Astrocyte of the spinal cord (primary cell): Measurements from ENCODE around the gene MUC22.
"Not testable (repeated sequence)": the region's sequence is repeated elsewhere in the genome, so short reads cannot be mapped to it uniquely, and the experiment has no call there.

Experiments
- DNase-seq: peaks from one replicate; pipeline ENCODE4 v3.0.0; 2011; ENCODE audit warnings: low read depth, low spot score
- H3K4me3 ChIP-seq: 2 replicates; pipeline ENCODE4 v1.5.1; 2011; ENCODE audit warnings: low read depth, mild to moderate bottlenecking, low read length, moderate library complexity
- in situ Hi-C: cut with HindIII; loops from 2 replicates; pipeline ENCODE4 v1.10.0; 2017; ENCODE audit warnings: low sequenced_read_pairs
- TF ChIP-seq, protein P1 (sequence below): IDR thresholded peaks from 2 replicates; pipeline ENCODE4 v1.5.1; 2012; ENCODE audit warnings: low read depth, mild to moderate bottlenecking, low read length, inconsistent platforms

The MUC22 gene

DNA sequence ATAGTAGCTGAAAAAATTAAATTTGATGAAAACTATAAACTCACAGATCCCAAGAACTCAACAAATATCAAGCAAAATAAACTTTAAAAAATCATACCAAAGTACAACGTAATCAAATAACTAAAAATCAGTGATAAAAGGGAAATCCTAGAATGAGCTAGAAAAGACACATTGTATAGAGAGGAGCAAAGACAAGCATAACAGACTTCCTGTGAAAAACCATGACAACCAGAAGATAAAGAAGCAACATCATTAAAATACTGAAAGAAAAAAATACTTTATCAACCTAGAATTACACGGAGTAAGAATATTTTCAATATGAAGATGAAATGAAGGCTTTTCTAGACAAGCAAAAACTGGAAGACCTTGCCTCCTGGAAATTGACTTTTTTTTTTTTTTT lies 9.8 kb downstream of the MUC22 start:
- H3K4me3 ChIP-seq, result no peak overlapping the region
- DNase-seq, result no peak
- in situ Hi-C loops, result no loop called here

DNA sequence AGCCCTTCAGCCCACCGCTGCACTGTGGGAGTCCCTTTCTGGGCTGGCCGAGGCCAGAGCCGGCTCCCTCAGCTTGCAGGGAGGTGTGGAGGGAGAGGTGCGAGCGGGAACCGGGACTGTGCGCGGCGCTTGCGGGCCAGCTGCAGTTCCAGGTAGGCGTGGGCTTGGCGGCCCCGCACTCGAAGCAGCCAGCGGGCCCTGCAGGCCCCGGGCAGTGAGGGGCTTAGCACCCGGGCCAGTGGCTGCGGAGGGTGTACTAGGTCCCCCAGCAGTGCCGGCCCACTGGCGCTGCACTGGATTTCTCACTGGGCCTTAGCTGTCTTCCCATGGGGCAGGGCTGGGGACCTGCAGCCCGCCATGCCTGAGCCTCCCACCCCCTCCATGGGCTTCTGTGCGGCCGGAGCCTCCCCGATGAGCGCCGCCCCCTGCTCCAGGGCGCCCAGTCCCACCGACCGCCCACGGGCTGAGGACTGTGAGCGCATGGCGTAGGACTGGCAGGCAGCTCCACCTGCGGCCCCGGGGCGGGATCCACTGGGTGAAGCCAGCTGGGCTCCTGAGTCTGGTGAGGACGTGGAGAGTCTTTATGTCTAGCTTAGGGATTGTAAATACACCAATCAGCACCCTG lies 10.5 kb downstream of the MUC22 start:
- DNase-seq, in situ Hi-C loops, H3K4me3 ChIP-seq: not testable (repeated sequence)

More for the DNA sequence above, 9.8 kb downstream of the MUC22 start:
- TF ChIP-seq, protein P1, sequence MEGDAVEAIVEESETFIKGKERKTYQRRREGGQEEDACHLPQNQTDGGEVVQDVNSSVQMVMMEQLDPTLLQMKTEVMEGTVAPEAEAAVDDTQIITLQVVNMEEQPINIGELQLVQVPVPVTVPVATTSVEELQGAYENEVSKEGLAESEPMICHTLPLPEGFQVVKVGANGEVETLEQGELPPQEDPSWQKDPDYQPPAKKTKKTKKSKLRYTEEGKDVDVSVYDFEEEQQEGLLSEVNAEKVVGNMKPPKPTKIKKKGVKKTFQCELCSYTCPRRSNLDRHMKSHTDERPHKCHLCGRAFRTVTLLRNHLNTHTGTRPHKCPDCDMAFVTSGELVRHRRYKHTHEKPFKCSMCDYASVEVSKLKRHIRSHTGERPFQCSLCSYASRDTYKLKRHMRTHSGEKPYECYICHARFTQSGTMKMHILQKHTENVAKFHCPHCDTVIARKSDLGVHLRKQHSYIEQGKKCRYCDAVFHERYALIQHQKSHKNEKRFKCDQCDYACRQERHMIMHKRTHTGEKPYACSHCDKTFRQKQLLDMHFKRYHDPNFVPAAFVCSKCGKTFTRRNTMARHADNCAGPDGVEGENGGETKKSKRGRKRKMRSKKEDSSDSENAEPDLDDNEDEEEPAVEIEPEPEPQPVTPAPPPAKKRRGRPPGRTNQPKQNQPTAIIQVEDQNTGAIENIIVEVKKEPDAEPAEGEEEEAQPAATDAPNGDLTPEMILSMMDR, result no peak

DNA sequence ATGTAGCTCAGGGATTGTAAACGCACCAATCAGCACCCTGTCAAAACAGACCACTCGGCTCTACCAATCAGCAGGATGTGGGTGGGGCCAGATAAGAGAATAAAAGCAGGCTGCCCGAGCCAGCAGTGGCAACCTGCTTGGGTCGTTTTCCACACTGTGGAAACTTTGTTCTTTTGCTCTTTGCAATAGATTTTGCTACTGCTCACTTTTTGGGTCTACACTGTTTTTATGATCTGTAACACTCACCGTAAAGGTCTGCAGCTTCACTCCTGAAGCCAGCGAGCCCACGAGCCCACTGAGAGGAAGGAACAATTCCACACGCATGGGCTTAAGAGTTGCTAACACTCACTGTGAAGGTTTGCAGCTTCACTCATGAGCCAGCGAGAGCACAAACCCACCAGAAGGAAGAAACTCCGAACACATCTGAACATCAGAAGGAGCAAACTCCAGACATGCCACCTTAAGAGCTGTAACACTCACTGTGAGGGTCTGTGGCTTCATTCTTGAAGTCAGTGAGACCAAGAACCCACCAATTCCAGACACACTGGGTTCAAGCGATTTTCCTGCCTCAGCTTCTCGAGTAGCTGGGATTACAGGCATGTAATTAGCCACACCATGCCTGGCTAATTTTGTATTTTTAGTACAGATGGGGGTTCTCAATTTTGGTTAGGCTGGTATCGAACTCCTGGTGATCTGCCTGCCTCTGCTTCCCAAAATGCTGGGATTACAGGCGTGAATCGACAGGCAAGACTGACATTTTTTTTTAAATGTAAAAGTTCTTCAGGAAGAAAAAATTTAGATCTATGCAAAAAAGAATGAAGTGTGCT lies 11.6 kb downstream of the MUC22 start:
- in situ Hi-C loops, H3K4me3 ChIP-seq, DNase-seq: not testable (repeated sequence)

DNA sequence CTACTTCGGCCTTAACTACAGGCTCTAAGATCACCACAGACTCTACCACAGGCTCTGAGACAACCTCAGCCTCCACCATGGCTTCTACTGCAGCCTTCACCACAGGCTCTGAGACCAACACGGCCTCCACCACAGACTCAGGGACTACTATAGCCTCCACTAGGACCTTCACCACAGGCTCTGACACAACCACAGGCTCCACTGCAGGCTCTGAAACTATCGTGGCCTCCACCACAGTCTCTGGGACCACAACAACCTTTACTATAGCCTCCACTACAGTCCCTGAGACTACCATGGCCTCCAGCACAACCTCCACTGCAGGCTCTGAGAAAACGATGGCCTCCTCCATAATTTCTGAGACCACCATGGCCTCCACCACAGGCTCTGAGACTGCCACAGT lies 15.3 kb downstream of the MUC22 start:
- DNase-seq, result no peak
- TF ChIP-seq, protein P1, result no peak
- in situ Hi-C loops, result no loop called here
- H3K4me3 ChIP-seq, result no peak overlapping the region

DNA sequence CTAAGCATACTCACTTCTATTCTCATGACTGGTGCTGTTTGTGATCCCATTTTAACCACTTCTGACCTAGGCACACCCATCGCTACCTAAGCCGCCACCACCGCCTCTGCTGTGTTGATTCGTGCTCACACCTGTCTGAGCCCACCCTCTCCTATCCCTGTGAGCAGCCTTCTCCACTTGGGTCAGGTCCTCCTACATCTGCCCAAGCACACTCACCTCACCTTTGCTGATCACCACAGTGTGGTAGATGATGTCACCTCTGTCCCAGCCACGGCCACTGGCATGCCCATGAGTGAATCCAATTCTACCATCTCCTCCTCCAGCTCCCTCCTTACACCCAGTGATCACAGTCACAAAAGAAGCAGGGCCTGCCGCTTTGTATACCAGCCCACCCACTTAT lies 20.8 kb downstream of the MUC22 start:
- no peak for DNase-seq
- H3K4me3 ChIP-seq, result no peak overlapping the region
- TF ChIP-seq, protein P1, result no peak
- in situ Hi-C loops, result no loop called here

DNA sequence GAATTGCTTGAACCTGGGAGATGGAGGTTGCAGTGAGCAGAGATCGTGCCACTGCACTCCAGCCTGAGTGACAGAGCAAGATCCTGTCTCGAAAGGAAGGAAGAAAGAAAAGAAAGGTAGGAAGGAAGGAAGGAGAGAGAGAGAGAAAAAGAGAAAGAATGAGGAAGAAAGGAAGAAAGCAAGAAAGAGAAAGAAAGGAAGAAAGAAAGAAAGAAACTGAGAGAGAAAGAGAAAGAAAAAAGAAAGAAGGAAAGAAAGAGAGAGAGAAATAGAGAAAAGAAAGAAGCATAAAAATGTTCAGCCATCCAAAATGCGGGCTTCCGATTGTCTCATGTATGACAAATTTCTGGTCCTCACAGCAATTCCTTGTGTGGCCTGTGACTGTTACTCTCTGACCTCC lies 22.8 kb downstream of the MUC22 start:
- in situ Hi-C loops, result no loop called here

DNA sequence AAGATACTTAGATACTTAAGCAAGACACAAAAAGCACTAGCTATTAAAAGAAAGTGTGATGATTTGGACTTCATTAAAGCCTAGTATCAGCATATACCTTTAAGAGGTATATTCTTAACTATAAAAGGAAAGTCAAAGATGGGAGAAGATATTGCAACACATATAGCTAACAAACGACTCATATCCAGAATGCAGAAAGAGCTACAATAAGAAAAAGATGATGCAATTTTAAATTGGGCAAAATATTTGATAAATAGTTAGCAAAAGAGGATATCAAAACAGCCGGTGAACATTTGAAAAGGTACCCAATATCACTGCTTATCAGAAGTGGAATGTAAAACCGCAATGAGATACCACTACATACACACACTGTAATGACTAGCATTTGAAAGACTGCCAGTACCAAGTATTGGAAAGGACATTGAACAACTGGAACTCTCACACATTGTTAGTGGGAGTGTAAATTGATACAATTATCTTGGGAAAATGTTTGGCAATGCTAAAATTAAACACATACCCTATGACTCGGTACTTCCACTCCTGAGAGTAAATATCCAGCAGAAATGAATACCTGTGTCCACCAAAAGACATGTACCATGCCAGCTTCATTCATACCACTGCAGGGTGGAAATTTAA lies 25.7 kb downstream of the MUC22 start:
- in situ Hi-C loops, result no loop called here
- TF ChIP-seq, protein P1, result no peak
- no peak for DNase-seq
- no peak overlapping the region for H3K4me3 ChIP-seq

More for the DNA sequence above, 22.8 kb downstream of the MUC22 start:
- TF ChIP-seq, protein P1, result no peak
- DNase-seq, result no peak
- no peak overlapping the region for H3K4me3 ChIP-seq
